Measurements from ENCODE around the gene PPP2R3A. TPM values are rescaled to one million over a fixed set of nuclear protein-coding genes. Genes with fewer than 3 reads are reported as not detected.

PPP2R3A gene
- total and polyA plus RNA-seq, 2 experiments from 2014 or later = 6.4 to 15.2 TPM

GRCh38 chr3:136135039-136135802 lies 169.7 kb downstream of the PPP2R3A start (continued):
- no peak for TF ChIP-seq ZNF462 (CRISPR knock-in tag; IDR thresholded peaks at IDR 0.05)
- TF ChIP-seq POLR2AphosphoS5 (IDR thresholded peaks at IDR 0.05; ENCODE audit: low read depth) = no peak
- TF ChIP-seq ZNF331 (CRISPR knock-in tag; IDR thresholded peaks at IDR 0.05; ENCODE audit: low read depth) = no peak
- no peak for TF ChIP-seq REST (IDR thresholded peaks at IDR 0.05; ENCODE audit: unreplicated experiment)
- no peak for TF ChIP-seq ETS1 (IDR thresholded peaks at IDR 0.05)
